OCI-LY3 (cell line): ENCODE data around the gene NOTUM.

ENCODE experiments used
- H2AFZ ChIP-seq: fragments of 200-600, 300-600 bp; shearing (Covaris generic); 2 replicates; pipeline ENCODE4 v1.6.0; 2014; ENCODE audit warnings: antibody characterized with exemption, low read depth, low read length
- H3K27ac ChIP-seq: fragments of 200-600, 300-600 bp; sonication (generic); 2 replicates; pipeline ENCODE4 v1.5.1; 2014; ENCODE audit warnings: mild to moderate bottlenecking, low read length, moderate library complexity, mixed read lengths
- H3K27me3 ChIP-seq: fragments of 200-600, 300-600 bp; sonication (generic); 2 replicates; pipeline ENCODE4 v1.6.1; 2014; ENCODE audit warnings: low read depth, low read length, mixed read lengths
- H3K36me3 ChIP-seq: fragments of 200-600, 300-600 bp; sonication (generic); replicated peaks from 2 replicates; pipeline ENCODE3; 2014; ENCODE audit warnings: low read depth, low read length, mixed read lengths
- H3K4me1 ChIP-seq: fragments of 300-600, 200-600 bp; sonication (generic); 2 replicates; pipeline ENCODE4 v1.6.1; 2014; ENCODE audit warnings: low read length, mixed read lengths
- H3K4me2 ChIP-seq: fragments of 200-600, 300-600 bp; sonication (generic); 2 replicates; pipeline ENCODE4 v1.6.1; 2014; ENCODE audit warnings: low read length, mixed read lengths
- H3K4me3 ChIP-seq: fragments of 300-600, 200-600 bp; sonication (generic); 2 replicates; pipeline ENCODE4 v1.5.1; 2014; ENCODE audit warnings: antibody characterized with exemption, mild to moderate bottlenecking, low read length, moderate library complexity
- H3K79me2 ChIP-seq: fragments of 300-600, 200-600 bp; shearing (Covaris generic); 2 replicates; pipeline ENCODE4 v1.6.1; 2014; ENCODE audit warnings: mild to moderate bottlenecking, low read length, mixed read lengths
- H3K9ac ChIP-seq: fragments of 300-600, 200-600 bp; shearing (Covaris generic); 2 replicates; pipeline ENCODE4 v1.6.0; 2014; ENCODE audit warnings: mild to moderate bottlenecking, low read length, moderate library complexity
- H3K9me3 ChIP-seq: fragments of 200-600, 300-600 bp; shearing (Covaris generic); 2 replicates; pipeline ENCODE4 v1.6.1; 2014; ENCODE audit warnings: low read length, mixed read lengths; ENCODE audit not compliant: insufficient read depth
- H4K20me1 ChIP-seq: fragments of 200-600, 300-600 bp; sonication (generic); 2 replicates; pipeline ENCODE4 v1.6.1; 2016; ENCODE audit warnings: low read length, mixed read lengths; ENCODE audit not compliant: insufficient read depth
- EZH2phosphoT487 ChIP-seq: fragments of 200-600 bp; shearing (Covaris generic); IDR thresholded peaks from 2 replicates; pipeline ENCODE4 v1.6.1; 2018; ENCODE audit warnings: antibody characterized with exemption, mixed run types, low read depth
- TF ChIP-seq, protein P1 (sequence below): fragments of 200-600, 300-600 bp; sonication (generic); IDR thresholded peaks from 2 replicates; pipeline ENCODE4 v1.5.1; 2014; ENCODE audit warnings: antibody characterized with exemption, low read length, low read depth

The NOTUM gene

DNA sequence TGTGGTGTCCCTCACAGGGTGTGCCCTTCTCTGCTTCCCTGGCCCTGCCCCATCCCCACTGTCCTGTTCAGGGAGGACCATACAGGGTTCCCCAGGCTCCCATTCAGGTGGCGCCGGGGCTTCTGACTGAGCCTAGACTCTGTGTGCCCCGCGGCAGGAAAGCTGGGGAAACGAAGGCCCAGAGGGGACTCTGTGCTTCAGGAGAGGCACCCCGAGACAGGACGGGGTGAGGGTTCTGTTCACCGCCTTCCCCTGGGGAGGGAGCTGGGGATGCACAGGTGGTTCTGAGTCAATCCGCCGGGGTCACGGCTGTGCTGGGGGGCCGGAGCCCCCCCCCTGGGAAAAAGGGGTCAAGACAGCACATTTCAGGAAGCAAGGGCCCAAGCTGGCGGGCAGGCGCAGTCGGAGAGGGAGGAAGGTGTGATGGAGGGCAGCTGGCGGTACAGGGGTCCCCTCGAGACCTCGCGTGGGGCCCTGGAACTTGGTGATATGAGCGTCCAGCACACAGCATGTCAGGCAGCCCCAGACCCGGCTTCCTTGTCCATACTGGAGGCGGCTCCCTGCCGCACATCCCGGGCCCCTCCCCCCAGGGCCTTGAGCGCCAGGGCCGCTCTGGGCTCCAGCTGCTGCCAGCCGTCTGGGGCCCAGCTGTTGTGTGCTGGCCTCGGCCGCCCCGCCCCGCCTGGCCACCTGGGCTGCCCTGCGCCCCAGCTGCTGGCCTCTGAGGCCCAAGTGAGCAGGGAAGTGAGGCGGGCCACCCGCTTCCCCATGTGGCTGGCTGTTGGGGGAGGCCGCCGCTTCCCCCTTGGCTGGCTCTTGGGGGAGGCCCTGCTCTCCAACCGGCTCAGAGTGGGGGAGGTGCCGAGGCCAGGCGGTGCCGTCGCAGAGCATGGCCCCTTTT, 5.6 kb upstream of the NOTUM start:
- peak overlapping the region; percentile 94 for H3K4me2 ChIP-seq
- no peaks in the 10 kb centered on the region for H4K20me1 ChIP-seq
- H3K27me3 ChIP-seq = peaks cover 15% of the 10 kb centered on the region; the same call in 1 of the 2 replicates
- peak overlapping the region; percentile 80 for H3K4me3 ChIP-seq
- TF ChIP-seq, protein P1, sequence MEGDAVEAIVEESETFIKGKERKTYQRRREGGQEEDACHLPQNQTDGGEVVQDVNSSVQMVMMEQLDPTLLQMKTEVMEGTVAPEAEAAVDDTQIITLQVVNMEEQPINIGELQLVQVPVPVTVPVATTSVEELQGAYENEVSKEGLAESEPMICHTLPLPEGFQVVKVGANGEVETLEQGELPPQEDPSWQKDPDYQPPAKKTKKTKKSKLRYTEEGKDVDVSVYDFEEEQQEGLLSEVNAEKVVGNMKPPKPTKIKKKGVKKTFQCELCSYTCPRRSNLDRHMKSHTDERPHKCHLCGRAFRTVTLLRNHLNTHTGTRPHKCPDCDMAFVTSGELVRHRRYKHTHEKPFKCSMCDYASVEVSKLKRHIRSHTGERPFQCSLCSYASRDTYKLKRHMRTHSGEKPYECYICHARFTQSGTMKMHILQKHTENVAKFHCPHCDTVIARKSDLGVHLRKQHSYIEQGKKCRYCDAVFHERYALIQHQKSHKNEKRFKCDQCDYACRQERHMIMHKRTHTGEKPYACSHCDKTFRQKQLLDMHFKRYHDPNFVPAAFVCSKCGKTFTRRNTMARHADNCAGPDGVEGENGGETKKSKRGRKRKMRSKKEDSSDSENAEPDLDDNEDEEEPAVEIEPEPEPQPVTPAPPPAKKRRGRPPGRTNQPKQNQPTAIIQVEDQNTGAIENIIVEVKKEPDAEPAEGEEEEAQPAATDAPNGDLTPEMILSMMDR = no peak
- TF ChIP-seq EZH2phosphoT487 = no peak
- H3K4me1 ChIP-seq = peaks cover 26% of the 10 kb centered on the region
- peak overlapping the region; percentile 36; the same call in 1 of the 2 replicates for H3K27ac ChIP-seq
- H3K36me3 ChIP-seq = no peaks in the 10 kb centered on the region
- no peaks in the 10 kb centered on the region for H3K79me2 ChIP-seq
- no peaks in the 10 kb centered on the region for H3K9me3 ChIP-seq
- H3K9ac ChIP-seq = peak overlapping the region; percentile 64; the same call in 1 of the 2 replicates
- H2AFZ ChIP-seq = peak overlapping the region; percentile 41; the same call in 1 of the 2 replicates

DNA sequence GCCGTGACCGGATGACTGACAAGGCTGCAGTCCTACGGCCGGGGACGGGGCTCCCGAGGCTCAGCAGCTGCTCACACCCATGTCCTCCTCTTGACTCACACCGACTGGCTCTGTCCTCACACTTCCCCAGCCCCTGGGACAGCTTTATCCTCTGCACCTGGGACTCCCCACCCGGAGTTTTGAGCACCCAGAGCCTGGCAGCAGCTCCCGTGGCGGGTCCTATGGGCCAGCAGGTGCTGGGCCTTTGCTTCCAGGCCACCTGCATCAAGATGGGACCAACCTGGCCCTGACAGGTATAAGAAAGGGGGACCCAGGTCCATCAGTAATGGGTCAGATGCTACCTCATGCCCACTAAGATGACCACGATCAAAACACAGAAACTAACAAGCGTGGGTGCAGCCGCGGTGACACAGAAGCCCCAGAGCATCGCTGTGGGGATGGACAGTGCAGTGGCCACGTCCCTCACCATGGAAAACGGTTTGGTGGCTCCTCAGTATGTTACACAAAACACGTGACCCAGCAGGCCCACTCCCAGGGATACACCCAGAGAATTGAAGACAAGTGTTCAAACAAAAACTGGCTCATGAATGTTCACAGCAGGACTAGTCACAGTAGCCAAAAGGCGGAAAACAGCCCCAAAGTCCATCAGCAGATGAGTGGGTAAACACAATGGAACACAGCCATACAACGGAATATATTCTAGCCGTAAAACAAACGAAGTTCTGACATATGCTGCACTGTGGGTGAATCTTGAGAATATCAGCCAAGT, 3.3 kb upstream of the NOTUM start:
- peaks cover 15% of the 10 kb centered on the region; the same call in 1 of the 2 replicates for H3K27me3 ChIP-seq
- H3K9me3 ChIP-seq = no peaks in the 10 kb centered on the region
- TF ChIP-seq, protein P1 = no peak
- TF ChIP-seq EZH2phosphoT487 = no peak
- H3K36me3 ChIP-seq = no peaks in the 10 kb centered on the region
- peaks cover 26% of the 10 kb centered on the region for H3K4me1 ChIP-seq
- H2AFZ ChIP-seq = no peak overlapping the region
- H3K79me2 ChIP-seq = no peaks in the 10 kb centered on the region
- no peak overlapping the region for H3K27ac ChIP-seq
- no peak overlapping the region for H3K4me2 ChIP-seq
- H3K9ac ChIP-seq = no peak overlapping the region
- no peaks in the 10 kb centered on the region for H4K20me1 ChIP-seq
- no peak overlapping the region for H3K4me3 ChIP-seq

GRCh38 chr17:81962499-81963441, 1.8 kb upstream of the NOTUM start:
- Histone ChIP-seq H3K27me3 (peaks cover 15% of the 10 kb centered on the region; the same call in 1 of the 2 replicates), H3K4me2 (no peak overlapping the region), H3K27ac (no peak overlapping the region), H3K9ac (no peak overlapping the region), H3K4me1 (peaks cover 14% of the 10 kb centered on the region), H3K9me3 (no peaks in the 10 kb centered on the region), H2AFZ (no peak overlapping the region), H3K36me3 (no peaks in the 10 kb centered on the region), H3K79me2 (no peaks in the 10 kb centered on the region), H4K20me1 (no peaks in the 10 kb centered on the region), H3K4me3 (no peak overlapping the region)
- TF ChIP-seq EZH2phosphoT487 = no peak
- TF ChIP-seq, protein P1 = no peak
